IMR-90 (cell line): Measurements from ENCODE around the gene NEDD4L. TPM values are rescaled to one million over a fixed set of nuclear protein-coding genes. Genes with fewer than 3 reads are reported as not detected.

Source experiments
- ATAC-seq: fragments of 200-7000 bp; cut with Tn5 transposase; 2 replicates; pipeline ENCODE4 v1.9.1; 2020; ENCODE audit warnings: low read depth, mild to moderate bottlenecking, moderate library complexity
- BruUV-seq: library from RNA; stranded (reverse); fragments of 400-500 nt; replicated peaks from 2 replicates; lab custom pipeline; 2021; lab: Mats Ljungman, UMichigan
- CTCF ChIA-PET: fragments of 300-600 bp; formaldehyde crosslinking; extraction: SDS; loops from one replicate; lab custom pipeline; 2021; ENCODE audit warnings: antibody characterized with exemption; lab: Yijun Ruan, JAX
- POLR2A ChIA-PET: fragments of 300-600 bp; sonication (Branson Sonifier 250); formaldehyde crosslinking; loops from one replicate; lab custom pipeline; 2022; ENCODE audit warnings: antibody characterized with exemption; ENCODE audit not compliant: unreplicated experiment; lab: Charles Lee
- DNase-seq: peaks from one replicate; pipeline ENCODE4 v3.0.0; 2013
- H2AFZ ChIP-seq: replicated peaks from 2 replicates; pipeline ENCODE3; 2013; ENCODE audit warnings: low read length, mild to moderate bottlenecking; ENCODE audit not compliant: poor library complexity
- H2AK5ac ChIP-seq: 2 replicates; pipeline ENCODE4 v1.6.1; 2013; ENCODE audit warnings: low read depth, low read length, inconsistent platforms
- H2AK9ac ChIP-seq: replicated peaks from 2 replicates; pipeline ENCODE3; 2013; ENCODE audit warnings: mild to moderate bottlenecking, low read depth, low read length, moderate library complexity; ENCODE audit not compliant: poor library complexity
- H2BK120ac ChIP-seq: 2 replicates; pipeline ENCODE4 v1.6.1; 2013; ENCODE audit warnings: low read depth, low read length, inconsistent platforms
- H2BK15ac ChIP-seq: 3 replicates; pipeline ENCODE4 v1.6.1; 2013; ENCODE audit warnings: low read depth, low read length, inconsistent platforms
- H2BK20ac ChIP-seq: 2 replicates; pipeline ENCODE4 v1.6.1; 2013; ENCODE audit warnings: low read depth, mild to moderate bottlenecking, inconsistent platforms, low read length, moderate library complexity
- H2BK5ac ChIP-seq: 2 replicates; pipeline ENCODE4 v1.6.1; 2013; ENCODE audit warnings: mild to moderate bottlenecking, low read depth, low read length, inconsistent platforms; ENCODE audit not compliant: poor library complexity, severe bottlenecking
- H3K14ac ChIP-seq: replicated peaks from 2 replicates; pipeline ENCODE4 v1.6.1; 2013; ENCODE audit warnings: low read depth, low read length, inconsistent platforms
- H3K18ac ChIP-seq: 2 replicates; pipeline ENCODE4 v1.6.1; 2013; ENCODE audit warnings: low read depth, low read length, control low read depth
- H3K23ac ChIP-seq: 2 replicates; pipeline ENCODE4 v1.6.1; 2013; ENCODE audit warnings: low read depth, low read length, inconsistent platforms
- H3K27ac ChIP-seq: 2 replicates; pipeline ENCODE4 v1.5.1; 2013; ENCODE audit warnings: mild to moderate bottlenecking, control low read depth, low read length; ENCODE audit not compliant: insufficient read depth
- H3K27me3 ChIP-seq: 2 replicates; pipeline ENCODE4 v1.6.1; 2013; ENCODE audit warnings: low read length; ENCODE audit not compliant: control insufficient read depth, insufficient read depth
- H3K36me3 ChIP-seq: 2 replicates; pipeline ENCODE4 v1.6.1; 2013; ENCODE audit warnings: low read length, mixed read lengths; ENCODE audit not compliant: control insufficient read depth, insufficient read depth
- H3K4ac ChIP-seq: 2 replicates; pipeline ENCODE4 v1.6.1; 2013; ENCODE audit warnings: low read depth, low read length, inconsistent platforms
- H3K4me1 ChIP-seq: 2 replicates; pipeline ENCODE4 v1.6.1; 2013; ENCODE audit warnings: low read length, mixed read lengths; ENCODE audit not compliant: control insufficient read depth, insufficient read depth
- H3K4me2 ChIP-seq: 2 replicates; pipeline ENCODE4 v1.6.1; 2013; ENCODE audit warnings: low read depth, mild to moderate bottlenecking, control low read depth, low read length, moderate library complexity
- H3K4me3 ChIP-seq: 2 replicates; pipeline ENCODE4 v1.5.1; 2013; ENCODE audit warnings: low read depth, mild to moderate bottlenecking, control low read depth, low read length, moderate library complexity; ENCODE audit not compliant: insufficient read depth
- H3K56ac ChIP-seq: 2 replicates; pipeline ENCODE4 v1.6.1; 2013; ENCODE audit warnings: low read length, inconsistent platforms; ENCODE audit not compliant: insufficient read depth; ENCODE audit errors: extremely low read depth
- H3K79me1 ChIP-seq, 2 experiments: 2 replicates each; pipeline ENCODE4 v1.6.1; 2013; ENCODE audit warnings: low read length in 2 of 2, inconsistent platforms in 1 of 2, low read depth in 1 of 2
- H3K9ac ChIP-seq: 2 replicates; pipeline ENCODE4 v1.6.1; 2013; ENCODE audit warnings: low read depth, low read length, control low read depth
- H3K9me1 ChIP-seq: 2 replicates; pipeline ENCODE4 v1.6.1; 2013; ENCODE audit warnings: low read length, inconsistent platforms; ENCODE audit not compliant: insufficient read depth
- H3K9me3 ChIP-seq: 2 replicates; pipeline ENCODE4 v1.6.1; 2013; ENCODE audit warnings: low read length; ENCODE audit not compliant: control insufficient read depth, insufficient read depth
- H4K20me1 ChIP-seq: 2 replicates; pipeline ENCODE4 v1.6.1; 2013; ENCODE audit warnings: low read length, inconsistent platforms; ENCODE audit not compliant: insufficient read depth
- H4K5ac ChIP-seq: 2 replicates; pipeline ENCODE4 v1.6.1; 2013; ENCODE audit warnings: mild to moderate bottlenecking, low read depth, low read length, control low read depth
- H4K8ac ChIP-seq, 2 experiments: 2 replicates each; pipeline ENCODE4 v1.6.1; 2013; ENCODE audit warnings: low read depth in 2 of 2, low read length in 2 of 2, control low read depth in 1 of 2, inconsistent platforms in 1 of 2
- H4K91ac ChIP-seq: 2 replicates; pipeline ENCODE4 v1.6.1; 2013; ENCODE audit warnings: low read depth, low read length, inconsistent platforms; ENCODE audit not compliant: insufficient read depth
- MAFK ChIP-seq: IDR thresholded peaks from 2 replicates; pipeline ENCODE4 v1.6.1; 2012; ENCODE audit warnings: low read depth, low read length, improper control_type of control experiment
- MAZ ChIP-seq: IDR thresholded peaks from 2 replicates; pipeline ENCODE4 v1.6.1; 2012; ENCODE audit warnings: low read depth, mild to moderate bottlenecking, low read length, improper control_type of control experiment, moderate library complexity, borderline replicate concordance
- WGBS, 2 experiments: methylation state at CpG; one replicate each; pipeline versions ENCODE4 v1.1.5 to v1.1.7; 2013; ENCODE audit warnings: missing lambda C conversion rate in 2 of 2; ENCODE audit not compliant: insufficient read length in 1 of 2; ENCODE audit errors: extremely low coverage in 2 of 2; 5-methylcytosine and 5-hydroxymethylcytosine counted together
- dilution Hi-C: fragments of 300-500 bp; cut with HindIII; formaldehyde crosslinking; loops from one replicate; pipeline ENCODE4 v1.14.3; 2018; ENCODE audit warnings: low sequenced_read_pairs; ENCODE audit not compliant: unreplicated experiment
- in situ Hi-C: fragments of 300-500 bp; cut with MboI; formaldehyde crosslinking; loops from 3 replicates; pipeline ENCODE4 v1.14.3; 2019; ENCODE audit warnings: low sequenced_read_pairs, inconsistent platforms, mixed read lengths
- intact Hi-C: fragments of 100-400 bp; cut with micrococcal nuclease; formaldehyde crosslinking; loops from 2 replicates; pipeline ENCODE4 v1.10.0; 2022
- polyA plus RNA-seq, 3 experiments: library from polyadenylated mRNA; depleted of rRNA; stranded (reverse); fragments of >200 nt; gene quantifications; 2 replicates each; pipeline ENCODE4 v1.2.3, GENCODE V29; 2012; ENCODE audit warnings: low replicate concordance in 1 of 3
- total RNA-seq: library from RNA; depleted of rRNA; stranded (reverse); fragments of >200 nt; gene quantifications from 2 replicates; pipeline ENCODE4 v1.2.3, GENCODE V29; 2012
- TF ChIP-seq, protein P1 (sequence below): fragments of 150-350 bp; IDR thresholded peaks from 2 replicates; pipeline ENCODE4 v1.6.1; 2017; ENCODE audit warnings: mild to moderate bottlenecking, antibody characterized with exemption, low read length, low read depth

NEDD4L gene
- total and polyA plus RNA-seq, 2 of the 4 experiments (the other 2 are of a cell fraction), result 10.0 to 10.9 TPM

DNA sequence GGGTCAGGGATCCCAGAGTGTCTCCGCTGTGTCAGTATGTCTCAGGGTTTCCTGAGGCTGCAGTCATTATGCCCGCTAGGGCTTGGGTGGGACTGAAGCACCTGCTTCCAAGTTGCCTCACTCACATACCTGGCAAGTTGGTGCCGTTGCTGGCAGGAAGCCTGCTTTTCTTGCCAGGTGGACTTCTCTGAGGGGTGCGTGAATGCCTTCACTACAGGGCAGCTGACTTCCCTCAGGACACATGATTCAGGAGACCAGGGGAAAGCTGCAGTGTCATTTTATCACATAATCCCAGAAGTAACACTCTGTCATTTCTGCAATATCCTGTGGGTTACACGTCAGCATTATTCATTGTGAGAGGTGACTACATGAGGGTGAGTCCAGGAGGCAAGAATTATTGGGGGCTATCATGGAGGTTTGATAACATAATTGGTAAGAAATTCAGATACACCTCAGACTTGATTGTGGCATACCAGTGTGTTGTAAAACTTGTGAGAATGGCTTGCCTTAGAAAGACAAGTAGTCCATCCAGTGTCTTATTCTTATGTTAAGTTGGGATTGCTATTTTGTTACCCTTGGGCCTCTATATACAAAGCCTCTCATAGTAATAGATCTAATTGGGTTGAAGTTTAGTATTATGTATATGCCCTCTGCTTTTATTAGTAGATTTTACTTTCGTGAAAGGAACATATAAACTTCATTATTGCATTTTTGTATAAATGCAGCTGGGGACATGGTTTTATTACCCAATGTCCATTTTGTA is 44.1 kb downstream of the NEDD4L start:
- BruUV-seq, result no TSS peak

More for the DNA sequence above, 44.1 kb downstream of the NEDD4L start:
- no peak overlapping the region for H2AK9ac ChIP-seq
- no peak overlapping the region for H3K9ac ChIP-seq
- ATAC-seq (no peak), DNase-seq (peak; percentile 22)
- intact Hi-C loops, result no loop called here
- in situ Hi-C loops, result no loop called here
- 0 out of 4 replicates have a peak, but pooled peaks cover 0 to 5% of the 10 kb centered on the region in 2 experiments for H3K79me1 ChIP-seq
- no peak overlapping the region for H3K14ac ChIP-seq
- dilution Hi-C loops, result no loop called here
- no peaks in the 10 kb centered on the region for H3K27me3 ChIP-seq
- TF ChIP-seq MAFK, result no peak
- TF ChIP-seq, protein P1, sequence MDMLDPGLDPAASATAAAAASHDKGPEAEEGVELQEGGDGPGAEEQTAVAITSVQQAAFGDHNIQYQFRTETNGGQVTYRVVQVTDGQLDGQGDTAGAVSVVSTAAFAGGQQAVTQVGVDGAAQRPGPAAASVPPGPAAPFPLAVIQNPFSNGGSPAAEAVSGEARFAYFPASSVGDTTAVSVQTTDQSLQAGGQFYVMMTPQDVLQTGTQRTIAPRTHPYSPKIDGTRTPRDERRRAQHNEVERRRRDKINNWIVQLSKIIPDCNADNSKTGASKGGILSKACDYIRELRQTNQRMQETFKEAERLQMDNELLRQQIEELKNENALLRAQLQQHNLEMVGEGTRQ, result 0 out of 2 replicates have a peak, but pooled peaks have one; percentile 6
- no peak for TF ChIP-seq MAZ
- no peak overlapping the region for H3K4me3 ChIP-seq
- ChIA-PET POLR2A (no interaction called here), CTCF (interaction anchor here (0.9 kb wide), 1 partner anchor 10 kb away, joined by 3 read pairs; no protein-coding TSS in a partner anchor)
- no peak overlapping the region for H3K18ac ChIP-seq
- H2BK120ac ChIP-seq, result no peak overlapping the region
- H3K27ac ChIP-seq, result no peak overlapping the region
- no peak overlapping the region for H4K91ac ChIP-seq
- H2AK5ac ChIP-seq, result no peak overlapping the region
- WGBS, 2 experiments, result 60% methylated on average over 1 of the region's 6 CpGs; no CpG with 5 or more reads in 1 of the 2 experiments
- 0 out of 2 replicates have a peak, but pooled peaks cover 4% of the 10 kb centered on the region for H4K20me1 ChIP-seq
- H2BK15ac ChIP-seq, result no peak overlapping the region
- no peak overlapping the region for H2BK20ac ChIP-seq
- no peaks in the 10 kb centered on the region for H3K4me1 ChIP-seq
- no peak overlapping the region for H4K5ac ChIP-seq
- no peak overlapping the region for H3K23ac ChIP-seq
- H3K56ac ChIP-seq, result no peak overlapping the region
- no peak overlapping the region for H3K4me2 ChIP-seq
- no peaks in the 10 kb centered on the region for H3K9me1 ChIP-seq
- H4K8ac ChIP-seq, result no peak overlapping the region
- H3K36me3 ChIP-seq, result no peaks in the 10 kb centered on the region
- no peak overlapping the region for H3K4ac ChIP-seq
- no peak overlapping the region for H2AFZ ChIP-seq
- peaks cover 9% of the 10 kb centered on the region; the same call in 1 of the 2 replicates for H3K9me3 ChIP-seq
- no peak overlapping the region for H2BK5ac ChIP-seq
